PFSK-1 (cell line): ENCODE data around the gene RPLP1.

Source experiments
- FOXP2 ChIP-seq: optimal IDR thresholded peaks from 2 replicates; pipeline ENCODE3; 2011; ENCODE audit warnings: borderline replicate concordance, control low read depth, inconsistent platforms; ENCODE audit not compliant: insufficient read depth; ENCODE audit errors: extremely low read length, extremely low read depth
- POLR2AphosphoS5 ChIP-seq: IDR thresholded peaks from 2 replicates; pipeline ENCODE4 v1.6.1; 2012; ENCODE audit warnings: low read depth, mild to moderate bottlenecking, control low read depth, low read length, moderate library complexity
- SIN3A ChIP-seq: IDR thresholded peaks from 2 replicates; pipeline ENCODE4 v1.6.1; 2012; ENCODE audit warnings: mild to moderate bottlenecking, low read length, moderate library complexity, borderline replicate concordance; ENCODE audit not compliant: insufficient read depth

- TF ChIP-seq POLR2AphosphoS5 (no peak), SIN3A (no peak), FOXP2 (no peak)
These were observed 49.0 kb upstream of the RPLP1 start for GRCh38 chr15:69403594-69403993.
